HG02852 (cell line): ENCODE data around the gene NCKAP5L.
"Not testable (repeated sequence)": the region's sequence is repeated elsewhere in the genome, so short reads cannot be mapped to it uniquely, and the experiment has no call there.

ENCODE experiments used
- ATAC-seq: cut with Tn5 transposase; IDR thresholded peaks from one replicate; pipeline ENCODE4 v1.9.1; 2021; ENCODE audit warnings: mild to moderate bottlenecking, moderate library complexity; ENCODE audit not compliant: unreplicated experiment

NCKAP5L gene, protein sequence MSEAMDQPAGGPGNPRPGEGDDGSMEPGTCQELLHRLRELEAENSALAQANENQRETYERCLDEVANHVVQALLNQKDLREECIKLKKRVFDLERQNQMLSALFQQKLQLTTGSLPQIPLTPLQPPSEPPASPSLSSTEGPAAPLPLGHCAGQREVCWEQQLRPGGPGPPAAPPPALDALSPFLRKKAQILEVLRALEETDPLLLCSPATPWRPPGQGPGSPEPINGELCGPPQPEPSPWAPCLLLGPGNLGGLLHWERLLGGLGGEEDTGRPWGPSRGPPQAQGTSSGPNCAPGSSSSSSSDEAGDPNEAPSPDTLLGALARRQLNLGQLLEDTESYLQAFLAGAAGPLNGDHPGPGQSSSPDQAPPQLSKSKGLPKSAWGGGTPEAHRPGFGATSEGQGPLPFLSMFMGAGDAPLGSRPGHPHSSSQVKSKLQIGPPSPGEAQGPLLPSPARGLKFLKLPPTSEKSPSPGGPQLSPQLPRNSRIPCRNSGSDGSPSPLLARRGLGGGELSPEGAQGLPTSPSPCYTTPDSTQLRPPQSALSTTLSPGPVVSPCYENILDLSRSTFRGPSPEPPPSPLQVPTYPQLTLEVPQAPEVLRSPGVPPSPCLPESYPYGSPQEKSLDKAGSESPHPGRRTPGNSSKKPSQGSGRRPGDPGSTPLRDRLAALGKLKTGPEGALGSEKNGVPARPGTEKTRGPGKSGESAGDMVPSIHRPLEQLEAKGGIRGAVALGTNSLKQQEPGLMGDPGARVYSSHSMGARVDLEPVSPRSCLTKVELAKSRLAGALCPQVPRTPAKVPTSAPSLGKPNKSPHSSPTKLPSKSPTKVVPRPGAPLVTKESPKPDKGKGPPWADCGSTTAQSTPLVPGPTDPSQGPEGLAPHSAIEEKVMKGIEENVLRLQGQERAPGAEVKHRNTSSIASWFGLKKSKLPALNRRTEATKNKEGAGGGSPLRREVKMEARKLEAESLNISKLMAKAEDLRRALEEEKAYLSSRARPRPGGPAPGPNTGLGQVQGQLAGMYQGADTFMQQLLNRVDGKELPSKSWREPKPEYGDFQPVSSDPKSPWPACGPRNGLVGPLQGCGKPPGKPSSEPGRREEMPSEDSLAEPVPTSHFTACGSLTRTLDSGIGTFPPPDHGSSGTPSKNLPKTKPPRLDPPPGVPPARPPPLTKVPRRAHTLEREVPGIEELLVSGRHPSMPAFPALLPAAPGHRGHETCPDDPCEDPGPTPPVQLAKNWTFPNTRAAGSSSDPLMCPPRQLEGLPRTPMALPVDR (N-terminal part only)

DNA sequence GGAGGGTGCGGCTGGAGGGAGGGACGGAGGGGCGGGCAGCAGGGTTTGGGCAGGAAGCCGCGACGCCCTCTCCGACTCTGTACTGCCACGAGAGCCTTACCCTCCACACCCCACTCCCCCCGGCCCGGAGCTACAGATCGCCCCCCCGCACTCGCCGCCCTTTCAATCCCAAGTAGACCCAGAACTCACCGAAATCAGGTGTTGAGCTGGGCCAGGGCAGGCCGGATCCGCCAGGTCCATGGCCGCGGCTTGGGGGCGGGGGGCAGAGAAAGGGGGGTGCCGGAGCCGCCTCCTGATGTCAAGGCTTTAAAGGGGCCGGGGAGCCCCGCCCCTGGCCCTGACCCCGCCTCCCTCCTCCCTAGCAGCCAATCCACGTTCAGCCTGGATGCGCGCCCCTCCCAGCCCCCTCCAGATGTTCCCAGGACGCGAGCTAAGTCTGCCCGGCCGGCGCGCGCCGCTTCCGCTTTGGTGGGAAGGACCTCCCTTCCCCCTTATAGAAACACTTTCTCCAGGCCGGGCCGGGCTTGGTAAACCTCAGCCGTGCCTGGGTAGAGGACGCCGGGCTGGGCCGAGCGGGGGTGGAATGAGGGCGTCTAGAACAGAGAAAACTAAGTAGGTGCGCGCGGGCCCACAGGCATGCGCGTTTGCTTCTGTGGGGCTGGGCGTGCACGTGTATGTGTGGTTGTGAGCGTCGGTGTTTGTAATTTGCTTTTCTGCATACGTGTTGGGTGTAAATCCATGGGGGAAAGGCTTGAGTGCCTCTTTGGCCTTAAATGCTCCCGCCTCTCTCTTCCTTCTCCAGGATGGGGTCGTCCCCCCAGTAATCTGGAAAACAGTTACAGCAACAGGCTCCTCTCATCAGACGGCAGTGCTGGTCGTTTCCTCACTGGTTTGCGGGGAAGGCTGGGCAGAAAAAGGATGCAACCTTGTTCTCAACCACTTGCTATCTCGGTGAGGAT, at the start of gene NCKAP5L:
Gene NCKAP5L, minus strand, starts transcription at position 281 of the 959 bp plus-strand sequence. CDS start 24,369 bp downstream, outside the sequence.
- peak; percentile 88 for ATAC-seq

DNA sequence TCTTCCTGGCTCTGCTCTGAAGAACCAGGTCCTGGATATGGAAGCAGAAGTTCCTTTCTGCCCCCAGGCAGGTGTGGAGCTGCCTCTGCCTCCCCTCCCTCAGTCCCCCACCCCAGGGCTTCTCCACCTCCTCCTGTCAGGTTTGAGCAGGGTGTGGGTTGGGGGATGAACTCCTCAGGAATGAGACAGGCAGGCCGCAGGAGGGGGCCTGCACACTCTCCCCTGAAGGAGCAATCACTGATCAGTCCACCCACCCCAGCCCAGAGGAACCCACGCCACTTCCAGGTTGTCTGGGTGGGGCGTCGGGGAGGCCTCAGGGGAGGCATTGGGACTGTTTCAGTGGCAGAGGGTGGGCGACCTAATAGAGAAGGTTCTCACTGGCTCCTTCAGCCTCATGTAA, 48.9 kb upstream of the NCKAP5L start:
- ATAC-seq: no peak

DNA sequence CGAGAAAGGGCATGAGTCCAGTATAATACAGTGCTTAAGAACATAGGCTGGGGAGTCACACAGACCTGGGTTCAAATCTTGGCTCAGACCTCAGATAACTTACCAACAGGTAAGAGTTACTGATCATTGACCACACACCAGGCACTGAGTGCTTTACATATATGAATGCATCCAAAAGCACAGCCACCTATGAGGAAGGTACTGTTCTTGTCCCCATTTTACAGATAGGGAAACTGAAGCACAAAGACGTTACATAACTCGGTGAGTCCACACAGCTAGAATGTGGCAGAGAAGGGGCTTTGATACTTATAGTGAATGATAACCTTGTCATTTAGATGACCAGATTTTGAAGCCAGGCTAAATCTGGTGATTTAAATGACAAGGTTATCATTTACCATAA, 47.9 kb upstream of the NCKAP5L start:
- ATAC-seq: no peak

DNA sequence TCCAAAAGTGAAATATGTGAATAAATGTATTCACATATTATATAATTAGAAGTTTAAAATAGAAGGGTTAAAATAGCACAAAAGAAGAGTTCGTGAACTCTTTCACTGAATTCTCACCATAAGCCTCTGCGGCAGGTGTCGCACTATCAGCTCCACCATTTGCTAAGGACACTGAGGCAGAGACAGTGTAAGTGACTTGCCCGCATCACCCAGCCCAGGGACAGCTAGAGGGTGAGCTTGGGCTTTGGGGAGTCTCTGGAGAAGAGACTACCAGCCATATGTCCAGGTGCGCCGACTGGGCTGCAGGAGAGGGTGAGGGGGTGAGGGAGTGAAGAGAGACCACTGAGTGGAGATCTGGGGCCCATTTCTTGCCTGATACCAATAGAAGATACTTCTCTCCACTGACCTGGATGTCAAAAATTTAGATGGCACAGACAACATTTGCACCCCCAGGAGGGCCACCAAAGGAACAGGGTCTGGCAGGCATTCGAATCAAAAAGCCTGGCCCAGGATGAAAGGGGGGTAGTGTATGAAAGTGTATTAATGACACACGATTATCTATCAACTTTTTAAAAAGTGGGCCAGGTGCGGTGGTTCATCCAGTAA, 47.0 kb upstream of the NCKAP5L start:
- no peak for ATAC-seq

DNA sequence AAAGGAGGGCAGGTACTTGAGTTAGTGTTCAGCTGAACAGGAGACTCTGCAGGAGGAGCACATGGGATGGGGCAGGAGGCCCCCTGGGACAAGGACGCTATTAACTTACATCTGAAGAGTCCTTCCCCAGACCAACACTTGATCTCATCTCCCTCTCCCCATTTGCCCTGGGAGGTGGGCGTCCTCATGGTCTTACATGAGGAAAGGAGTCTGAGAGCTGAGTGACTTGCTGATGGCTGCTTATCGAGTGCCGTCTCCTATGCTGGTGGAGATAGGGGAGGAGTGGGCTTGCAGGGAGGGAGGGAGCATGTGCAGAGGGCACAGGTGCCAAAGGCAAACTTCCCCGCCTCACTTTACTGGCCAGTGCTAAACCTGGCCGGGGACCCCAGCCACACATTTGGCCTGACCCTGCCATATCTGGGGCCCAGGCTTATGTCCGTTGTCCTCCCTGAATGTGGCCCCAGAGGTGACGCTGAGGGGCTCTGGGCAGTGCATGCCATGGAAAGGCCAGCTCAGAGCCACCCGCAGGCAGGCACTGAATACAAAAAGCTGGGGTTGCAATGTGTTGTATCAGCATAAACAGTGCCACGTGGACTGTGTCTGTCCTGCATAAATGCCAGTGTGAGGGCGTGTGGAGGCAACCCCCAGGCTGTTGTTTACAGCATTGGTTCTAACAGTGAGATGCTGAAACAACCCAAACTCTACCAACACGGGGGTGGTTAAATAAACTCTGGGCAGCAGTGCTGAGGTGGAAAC, 46.1 kb upstream of the NCKAP5L start:
- ATAC-seq: no peak

DNA sequence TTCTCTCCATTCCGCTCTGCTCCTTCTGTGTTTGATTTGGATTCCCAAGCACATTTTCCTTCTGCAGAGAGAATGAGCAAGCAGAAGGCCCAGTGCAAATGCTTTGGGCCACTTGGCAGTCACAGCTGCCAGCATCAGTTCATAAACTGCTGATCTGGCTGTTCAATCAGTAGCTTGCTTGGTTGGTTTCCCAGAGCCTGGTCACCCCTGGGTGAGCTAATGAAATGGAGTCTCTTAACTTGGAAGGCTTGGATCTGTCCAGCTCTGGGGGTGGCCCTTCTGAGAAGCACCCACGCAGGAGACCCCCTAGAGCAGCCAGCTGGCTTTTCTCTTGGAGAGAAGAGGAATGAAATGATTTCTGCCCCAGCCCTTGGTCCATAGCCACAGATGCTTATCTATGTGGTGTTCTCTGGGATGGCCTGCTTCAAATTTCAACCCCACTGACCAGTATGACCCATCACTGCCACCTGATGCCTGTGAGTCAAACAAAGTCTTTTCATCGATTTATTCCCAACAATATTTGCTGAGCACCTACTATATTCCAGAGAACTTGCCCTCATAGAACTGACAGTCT, 45.2 kb upstream of the NCKAP5L start:
- no peak for ATAC-seq

DNA sequence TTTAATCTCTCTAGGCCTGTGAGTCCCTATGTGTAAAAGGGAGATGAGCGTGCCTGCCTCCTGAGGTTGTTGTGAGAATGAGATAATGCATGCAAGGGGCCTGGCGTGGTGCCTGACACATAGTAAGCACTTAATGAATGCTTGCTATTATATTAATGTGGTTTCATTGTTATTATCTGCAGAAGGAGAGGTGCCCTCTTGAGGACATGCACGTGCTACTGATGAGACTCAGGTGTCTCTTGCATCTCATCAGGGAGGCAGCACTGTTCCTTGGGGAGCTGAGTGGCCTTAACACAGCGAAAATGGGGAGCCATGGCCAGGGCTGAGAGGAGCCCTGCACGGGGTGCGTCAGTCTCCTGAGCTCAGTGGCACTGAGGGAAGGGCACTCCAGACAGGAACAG, 44.6 kb upstream of the NCKAP5L start:
- no peak for ATAC-seq

DNA sequence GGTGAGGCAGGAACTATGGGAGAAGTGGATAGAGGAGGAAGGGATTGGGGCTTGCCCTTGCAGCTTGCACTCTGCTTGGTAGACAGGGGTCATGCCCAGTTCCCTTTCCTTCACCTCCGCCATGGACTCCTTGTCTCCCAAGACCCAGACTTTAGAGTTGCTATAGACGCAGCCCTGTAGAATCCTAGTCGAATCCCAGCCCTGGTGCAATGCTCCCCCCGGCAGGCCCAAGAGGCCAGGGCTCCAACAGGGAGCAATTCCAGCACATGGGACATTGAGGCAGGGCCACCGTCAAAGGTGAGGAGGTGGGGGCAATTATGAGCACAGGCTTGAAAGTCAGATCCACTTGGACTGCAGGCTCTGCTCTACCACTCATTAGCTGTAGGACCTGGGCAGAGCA, 44.2 kb upstream of the NCKAP5L start:
- ATAC-seq: no peak

DNA sequence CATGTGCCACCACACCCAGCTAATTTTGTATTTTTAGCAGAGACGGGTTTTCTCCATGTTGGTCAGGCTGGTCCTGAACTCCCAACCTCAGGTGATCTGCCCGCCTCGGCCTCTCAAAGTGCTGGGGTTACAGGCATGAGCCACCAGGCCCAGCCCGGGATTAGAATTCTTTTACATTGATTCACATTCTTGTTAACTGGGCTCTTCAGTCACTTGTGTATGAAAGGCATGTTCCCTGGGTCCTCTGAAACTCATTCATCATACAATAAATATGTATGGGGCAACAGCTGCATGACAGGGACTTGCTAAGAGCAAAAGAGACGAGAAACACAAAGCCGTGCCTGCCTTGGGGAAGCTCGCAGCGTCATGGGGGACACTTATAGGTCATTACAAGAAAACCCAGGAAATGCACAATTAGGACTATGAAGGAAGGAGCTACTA, 43.6 kb upstream of the NCKAP5L start:
- not testable (repeated sequence) for ATAC-seq

DNA sequence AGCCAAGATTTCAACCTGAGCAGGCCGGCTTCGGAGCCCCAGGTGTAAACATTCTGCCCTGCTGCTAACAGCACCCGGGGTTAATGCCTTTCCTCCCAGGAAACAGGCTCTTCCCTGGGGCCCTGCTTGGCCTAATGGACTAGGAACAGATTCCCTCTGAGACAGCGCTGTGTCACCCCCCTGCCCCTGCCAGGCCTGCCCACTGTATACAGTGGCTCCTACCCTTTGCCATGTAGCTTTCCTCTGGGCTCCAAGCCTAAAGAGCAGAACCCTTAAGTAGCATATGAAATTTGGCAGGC, 43.0 kb upstream of the NCKAP5L start:
- ATAC-seq: no peak

DNA sequence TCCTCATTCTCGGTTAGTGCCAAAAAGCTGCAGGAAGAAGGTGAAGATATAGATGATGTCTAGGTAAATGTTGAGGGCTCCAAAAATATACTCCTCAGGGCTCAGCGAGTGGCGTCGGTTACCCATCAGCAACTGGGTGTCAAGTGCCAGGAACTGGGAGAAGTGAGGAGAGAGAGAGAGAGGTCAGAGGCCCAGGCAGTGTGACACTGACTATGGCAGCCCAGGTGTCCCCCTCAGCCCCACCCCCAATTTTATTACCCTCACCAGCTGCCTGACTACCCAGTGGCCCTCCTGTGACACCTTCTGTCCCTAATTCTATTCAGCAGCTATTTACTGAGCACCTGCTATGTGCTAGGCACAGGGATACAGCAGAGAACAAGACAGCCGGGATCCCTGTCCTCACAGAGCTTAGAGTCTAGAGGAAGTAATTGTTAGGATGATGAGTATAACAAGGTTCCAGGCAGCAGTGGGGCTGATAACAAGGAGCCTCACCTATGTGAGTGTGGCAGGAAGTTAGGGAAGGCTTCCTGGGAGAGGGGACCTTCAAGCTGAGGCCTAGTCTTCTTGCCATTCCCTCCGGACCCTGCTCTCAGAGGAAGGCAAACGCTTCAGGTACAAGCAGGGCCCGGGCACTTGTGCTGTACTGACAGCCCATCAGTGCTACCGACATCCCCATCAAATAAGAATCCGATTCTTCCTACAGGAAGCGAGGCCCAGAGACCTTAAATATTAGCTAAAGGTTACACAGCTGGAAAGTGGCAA, 42.5 kb upstream of the NCKAP5L start:
- ATAC-seq: no peak

DNA sequence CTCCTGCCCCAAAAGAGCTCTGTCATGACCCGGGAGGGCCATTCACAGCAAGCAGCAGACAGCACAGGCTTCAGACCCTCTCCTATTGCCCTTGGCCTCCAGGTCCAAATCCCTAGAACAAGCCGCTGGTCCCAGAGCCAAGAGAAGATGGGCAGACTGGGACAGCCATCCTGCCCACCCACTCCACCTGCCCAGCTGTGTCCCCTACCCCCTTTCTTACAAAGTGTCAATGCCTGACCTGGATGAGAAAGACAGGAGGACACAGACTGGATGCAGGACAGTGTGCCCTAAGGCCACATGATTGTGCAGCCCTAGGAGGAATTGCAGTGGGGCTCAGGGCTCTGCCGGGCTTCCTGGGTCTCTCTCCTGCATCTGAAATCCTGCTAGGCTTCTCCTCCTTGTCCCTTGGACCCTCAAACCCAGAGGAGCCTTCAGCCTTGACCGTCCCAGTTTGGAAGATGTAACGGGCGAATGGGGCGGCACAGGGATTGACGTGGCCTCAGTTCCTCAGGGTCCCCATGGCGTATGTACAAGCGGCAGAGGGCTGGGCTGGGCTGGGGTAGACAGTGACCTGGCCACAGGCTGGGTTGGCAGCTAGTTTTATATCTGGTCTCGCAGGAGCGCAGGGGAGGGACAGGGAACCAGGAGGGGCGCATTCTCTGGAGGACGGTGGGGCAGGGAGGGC, 41.7 kb upstream of the NCKAP5L start:
- ATAC-seq: no peak

DNA sequence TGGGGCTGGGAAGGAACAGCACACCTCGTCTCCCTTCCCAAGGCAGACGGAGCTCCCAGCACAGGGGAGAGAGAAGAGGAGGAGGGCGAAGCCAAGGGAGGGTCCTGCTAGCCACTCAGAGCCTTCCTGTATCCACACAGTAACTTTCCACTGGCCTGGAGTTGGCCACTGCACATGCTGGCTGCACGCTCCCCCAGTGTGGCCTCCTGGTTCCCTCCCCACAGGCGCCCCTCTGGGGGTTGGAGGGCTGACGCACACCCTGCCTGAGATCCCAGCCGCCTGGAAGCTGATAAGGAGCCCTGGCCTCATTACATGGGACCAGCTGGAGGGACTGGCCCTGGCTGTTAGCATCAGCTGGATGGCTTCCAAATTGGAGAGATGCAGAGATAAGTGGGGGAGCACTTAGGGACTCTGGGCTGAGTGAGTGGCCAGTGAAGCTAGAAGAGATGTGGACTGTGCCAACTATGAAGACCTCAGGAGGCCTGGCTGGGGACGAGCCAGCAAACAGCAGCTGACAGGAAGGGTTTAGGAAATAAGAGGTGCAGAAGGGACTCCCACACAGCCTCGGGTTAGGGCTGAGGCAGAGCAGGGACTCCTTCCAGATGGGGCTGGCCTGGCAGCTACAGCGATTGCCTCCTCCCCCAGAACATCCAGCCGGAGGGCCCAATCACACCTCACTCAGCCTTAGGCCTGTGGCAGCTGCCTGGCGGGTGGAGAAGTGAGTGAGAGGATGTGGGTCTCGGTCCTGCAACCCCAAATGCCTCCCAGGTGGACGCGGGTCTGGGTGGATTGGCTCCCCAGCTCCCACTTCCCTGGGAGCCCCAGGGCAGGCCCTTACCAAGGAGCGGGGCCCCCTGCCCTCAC, 41.0 kb upstream of the NCKAP5L start:
- ATAC-seq: no peak

DNA sequence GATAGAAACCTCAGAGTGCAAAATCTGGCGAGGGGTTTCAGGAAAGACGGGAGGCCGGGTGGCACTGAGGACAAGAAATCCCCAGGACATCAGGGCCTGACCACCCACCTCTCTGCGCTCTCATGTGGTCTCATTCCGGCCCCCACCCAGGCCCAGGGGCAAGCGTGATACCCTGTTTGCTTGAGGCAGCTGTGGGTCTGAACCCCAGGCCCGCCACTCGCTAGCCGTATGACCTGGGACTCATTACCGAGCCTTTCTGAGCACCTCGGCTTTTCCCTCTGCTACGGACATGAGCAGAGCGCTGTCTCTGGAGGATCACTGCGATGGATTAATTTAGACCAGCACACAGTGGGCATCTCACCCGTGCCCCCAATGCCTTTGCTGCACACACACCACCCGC, 40.2 kb upstream of the NCKAP5L start:
- ATAC-seq: no peak

DNA sequence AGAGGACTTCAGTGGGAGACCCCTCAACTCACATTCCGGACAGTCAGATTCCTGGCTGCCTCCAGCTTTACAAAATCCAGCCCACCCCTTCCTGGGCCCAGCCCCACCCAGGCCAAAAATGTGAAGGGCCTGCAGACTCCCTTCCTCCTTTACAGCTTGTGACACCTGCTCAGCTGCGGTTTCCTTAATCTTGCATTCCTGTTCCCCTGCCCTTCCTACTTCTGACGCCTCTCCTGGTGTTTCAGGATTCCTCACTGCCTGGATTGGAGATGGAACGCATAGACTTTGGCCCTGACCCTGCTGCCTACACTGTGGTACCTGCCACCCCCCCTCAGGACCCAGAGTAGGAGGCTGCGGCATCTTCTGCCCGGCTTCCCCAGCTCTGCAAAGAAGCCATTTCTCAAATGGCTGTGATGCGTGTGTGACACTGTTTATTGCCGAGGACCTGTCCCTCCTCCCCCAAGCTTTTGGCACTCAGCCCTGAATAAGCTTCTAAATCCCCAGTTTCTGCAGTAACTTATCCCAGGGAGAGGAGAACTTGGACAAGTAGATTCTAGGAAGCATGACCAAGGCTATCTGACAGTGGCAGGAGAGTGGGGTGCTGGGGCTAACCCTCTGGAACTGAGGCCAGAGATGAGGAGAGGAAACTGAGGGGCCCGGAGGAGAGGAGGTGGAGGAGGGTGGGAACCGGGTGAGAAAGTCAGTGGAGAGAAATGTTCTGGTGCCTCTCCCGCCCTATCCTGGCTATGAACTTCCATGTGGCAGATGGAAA, 39.5 kb upstream of the NCKAP5L start:
- no peak for ATAC-seq
